Stomach (tissue), 4 donors: Measurements from ENCODE around the gene FOXN3.

Experiments
- POLR2A ChIP-seq, 4 donors: fragments of 450-650 bp; IDR thresholded peaks; one replicate each; pipeline ENCODE4 v1.6.1; 2016; ENCODE audit warnings: antibody characterized with exemption in 4 of 4, control low read depth in 2 of 4, mild to moderate bottlenecking in 1 of 4, moderate library complexity in 1 of 4
- TF ChIP-seq, protein P1 (sequence below), 7 experiments: fragments of 450-650 bp in 4 of 7; fragments of 200-600 bp in 3 of 7; sonication (generic) in 3 of 7; IDR thresholded peaks; one replicate each; pipeline ENCODE4 v1.5.1; 2016 to 2019; ENCODE audit warnings: antibody characterized with exemption in 7 of 7, control low read depth in 2 of 7, mild to moderate bottlenecking in 1 of 7

DNA sequence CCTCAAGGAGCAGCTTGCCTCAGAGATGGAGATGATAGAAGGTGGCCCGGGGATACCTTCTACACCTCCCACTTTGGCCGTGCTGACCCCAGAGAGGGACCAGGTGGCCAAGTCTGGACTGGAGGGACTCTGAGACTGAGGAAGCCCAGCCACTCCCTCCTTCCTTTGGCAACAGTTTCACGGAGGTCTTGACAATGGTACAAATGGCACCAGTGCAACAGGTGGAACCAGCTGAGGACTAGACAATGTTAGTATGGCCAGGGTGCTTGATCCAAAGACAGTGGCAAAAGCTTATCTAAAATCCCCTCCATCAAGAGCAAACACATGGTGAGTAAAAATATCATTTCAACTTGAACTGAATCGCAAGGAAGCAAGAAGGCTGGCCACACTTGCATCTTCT is 117.4 kb downstream of the FOXN3 start:
- no peak for TF ChIP-seq POLR2A (IDR thresholded peaks at IDR 0.05)
- TF ChIP-seq, protein P1, sequence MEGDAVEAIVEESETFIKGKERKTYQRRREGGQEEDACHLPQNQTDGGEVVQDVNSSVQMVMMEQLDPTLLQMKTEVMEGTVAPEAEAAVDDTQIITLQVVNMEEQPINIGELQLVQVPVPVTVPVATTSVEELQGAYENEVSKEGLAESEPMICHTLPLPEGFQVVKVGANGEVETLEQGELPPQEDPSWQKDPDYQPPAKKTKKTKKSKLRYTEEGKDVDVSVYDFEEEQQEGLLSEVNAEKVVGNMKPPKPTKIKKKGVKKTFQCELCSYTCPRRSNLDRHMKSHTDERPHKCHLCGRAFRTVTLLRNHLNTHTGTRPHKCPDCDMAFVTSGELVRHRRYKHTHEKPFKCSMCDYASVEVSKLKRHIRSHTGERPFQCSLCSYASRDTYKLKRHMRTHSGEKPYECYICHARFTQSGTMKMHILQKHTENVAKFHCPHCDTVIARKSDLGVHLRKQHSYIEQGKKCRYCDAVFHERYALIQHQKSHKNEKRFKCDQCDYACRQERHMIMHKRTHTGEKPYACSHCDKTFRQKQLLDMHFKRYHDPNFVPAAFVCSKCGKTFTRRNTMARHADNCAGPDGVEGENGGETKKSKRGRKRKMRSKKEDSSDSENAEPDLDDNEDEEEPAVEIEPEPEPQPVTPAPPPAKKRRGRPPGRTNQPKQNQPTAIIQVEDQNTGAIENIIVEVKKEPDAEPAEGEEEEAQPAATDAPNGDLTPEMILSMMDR (IDR thresholded peaks at IDR 0.05) = no peak
